SIG-M5 treated with dmso at 0.1 percent for 504 hours (cell line): ENCODE results near the gene RSF1.

Source experiments
- DNase-seq: peaks from one replicate; lab custom pipeline; 2025; ENCODE audit not compliant: unreplicated experiment; lab: John Stamatoyannopoulos, UW

Gene RSF1

DNA sequence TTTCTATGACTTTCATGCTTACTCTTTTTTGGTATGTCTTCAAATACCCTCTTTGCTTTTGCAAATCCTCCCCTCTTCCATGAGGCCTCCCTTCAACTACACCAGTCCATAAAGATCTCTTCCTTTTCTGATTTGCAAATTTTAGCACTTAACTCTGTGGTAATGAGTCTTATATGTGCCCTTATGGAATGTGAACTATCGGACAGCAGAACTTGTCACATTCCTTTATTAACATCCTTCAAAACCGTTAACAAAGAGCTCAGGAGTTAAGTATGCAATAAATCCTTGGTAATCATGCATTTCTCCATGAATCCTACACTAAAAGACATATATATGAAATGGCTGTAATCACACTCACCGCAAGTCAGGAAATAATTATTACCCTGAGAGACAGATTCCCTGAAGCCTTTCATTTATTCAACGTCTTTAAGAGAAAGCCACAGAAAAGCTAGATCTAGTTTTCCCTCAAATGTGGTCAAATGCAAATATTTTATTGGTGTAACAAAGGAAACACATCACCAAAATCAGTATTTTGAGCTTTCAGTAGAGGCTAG lies 190.3 kb downstream of the RSF1 start:
- no peak for DNase-seq

- DNase-seq: peak; percentile 41
Measured at GRCh38 chr11:77619576-77620198, 200.8 kb downstream of the RSF1 start.

DNA sequence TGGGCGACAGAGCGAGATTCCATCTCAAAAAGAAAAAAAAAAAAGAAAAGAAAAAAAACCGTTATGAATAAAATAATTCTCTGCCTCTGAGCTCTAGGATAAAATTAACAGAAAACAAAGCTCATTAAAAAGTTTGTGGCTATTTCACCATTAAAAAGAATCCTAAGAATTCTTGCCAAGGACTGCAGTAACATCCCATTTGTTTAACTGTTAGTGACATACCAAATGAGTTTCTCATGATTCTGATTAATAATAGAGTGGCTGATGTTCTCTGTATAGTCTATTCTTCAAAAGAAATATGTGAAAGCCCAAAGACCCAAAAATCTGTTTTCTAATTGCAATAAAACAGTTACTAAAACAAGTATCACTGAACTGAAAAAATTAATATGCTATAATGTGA lies 202.6 kb downstream of the RSF1 start:
- no peak for DNase-seq

DNA sequence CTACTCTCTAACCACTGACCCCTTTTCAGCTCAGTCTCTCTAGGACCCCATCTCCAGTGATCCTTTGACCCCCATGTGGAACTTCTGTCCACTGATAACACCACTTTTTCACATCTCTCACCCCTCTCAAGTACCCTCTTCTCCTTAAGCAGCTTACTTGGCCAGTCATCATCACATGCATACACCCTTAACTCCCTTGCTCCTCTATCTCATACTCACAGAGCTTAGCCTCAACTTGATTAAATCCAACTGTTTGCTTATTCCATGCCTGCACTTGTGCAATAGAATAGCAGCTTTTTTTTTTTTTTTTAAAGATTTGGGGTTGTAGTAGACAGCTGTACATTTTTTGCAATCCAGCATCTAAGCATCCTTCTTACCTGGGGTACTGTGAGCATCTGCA lies 208.6 kb downstream of the RSF1 start:
- no peak for DNase-seq
